Measurements from ENCODE around the gene NFIA. TPM values are rescaled to one million over a fixed set of nuclear protein-coding genes. Genes with fewer than 3 reads are reported as not detected.

The NFIA gene
- total RNA-seq, 1 experiment from 2014 or later, result 0.35 TPM

- H3K23me2 ChIP-seq (ENCODE audit: insufficient read length, low read depth, low read length, poor library complexity, severe bottlenecking), result no peaks in the 10 kb centered on the region
- no peak overlapping the region for H2BK120ac ChIP-seq (ENCODE audit: low read depth, low read length, poor library complexity, severe bottlenecking)
- Mint-ChIP-seq H3K4me1 (peaks cover 9 to 11% of the 10 kb centered on the region in 2 experiments), H3K27me3 (ENCODE audit: low read depth) (no peaks in the 10 kb centered on the region), H3K4me3 (no peak overlapping the region), H3K36me3 (ENCODE audit: insufficient read depth in 1 of 3, low read depth in 3 of 3) (no peaks in the 10 kb centered on the region), H3K9me3 (no peaks in the 10 kb centered on the region), H3K27ac (no peak overlapping the region; a peak in 1 of 7 replicates)
- no peak overlapping the region for H2BK15ac ChIP-seq (ENCODE audit: low read depth, low read length)
- H4K8ac ChIP-seq (replicated peaks; ENCODE audit: insufficient read length, low read depth, low read length), result no peak overlapping the region
- no peak for DNase-seq
- no peak overlapping the region for H3K56ac ChIP-seq (ENCODE audit: insufficient read length, low read depth, low read length)
- H3K9me3 ChIP-seq (ENCODE audit: control insufficient read depth, low read depth, low read length), result no peaks in the 10 kb centered on the region
- no peak overlapping the region for H3K27ac ChIP-seq (ENCODE audit: insufficient read length, low read depth, low read length)
- H3K4me1 ChIP-seq (ENCODE audit: insufficient read depth, low read length), result no peaks in the 10 kb centered on the region
- no peaks in the 10 kb centered on the region for H3K27me3 ChIP-seq (ENCODE audit: insufficient read depth, low read length)
- H2AK5ac ChIP-seq (ENCODE audit: insufficient read length, low read length), result no peak overlapping the region
- H3K79me2 ChIP-seq (ENCODE audit: insufficient read depth, low read length), result no peaks in the 10 kb centered on the region
- H3T11ph ChIP-seq (ENCODE audit: low read length), result no peak overlapping the region
- H2BK20ac ChIP-seq (ENCODE audit: low read depth, low read length, poor library complexity, severe bottlenecking), result no peak overlapping the region
- no peak overlapping the region for H4K91ac ChIP-seq (ENCODE audit: insufficient read length, low read depth, low read length)
- H3K18ac ChIP-seq (ENCODE audit: insufficient read length, low read depth, low read length), result no peak overlapping the region
- no peak overlapping the region for H3K4me2 ChIP-seq (ENCODE audit: insufficient read depth, insufficient read length, low read length)
- H2BK12ac ChIP-seq (ENCODE audit: insufficient read length, low read depth, low read length), result no peak overlapping the region
- TF ChIP-seq CTCF (conservative IDR thresholded peaks at IDR 0.05), result no peak
- no peak overlapping the region for H3K4ac ChIP-seq (ENCODE audit: low read depth, low read length)
- no peak overlapping the region for H2BK5ac ChIP-seq (ENCODE audit: insufficient read length, low read length)
- WGBS (ENCODE audit: extremely low coverage, insufficient read length, low lambda C conversion rate), result no CpG with 5 or more reads among the region's 1 CpG
- H2AFZ ChIP-seq (ENCODE audit: low read length), result no peak overlapping the region
- H3K23ac ChIP-seq (ENCODE audit: insufficient read length, low read depth, low read length), result no peak overlapping the region
- no peak overlapping the region for H3K9ac ChIP-seq (ENCODE audit: extremely low read depth, insufficient read length, low read length)
- no peaks in the 10 kb centered on the region for H4K20me1 ChIP-seq (ENCODE audit: control insufficient read depth, insufficient read depth, insufficient read length)
- H3K79me1 ChIP-seq (ENCODE audit: insufficient read depth, low read depth, low read length, poor library complexity, severe bottlenecking), result no peaks in the 10 kb centered on the region
- H3K14ac ChIP-seq (ENCODE audit: insufficient read depth, low read length), result no peak overlapping the region
- H4K5ac ChIP-seq (ENCODE audit: insufficient read length, low read depth, low read length), result no peak overlapping the region
Observed at GRCh38 chr1:61191433-61191720, 109.0 kb downstream of the NFIA start.

Data from H9 (cell line).